A549 (cell line): Measurements from ENCODE around the gene PNMA6F. TPM values are rescaled to one million over a fixed set of nuclear protein-coding genes. Genes with fewer than 3 reads are reported as not detected.

Source experiments
- ATAC-seq, 2 experiments: fragments of 200-7000 bp in 1 of 2; fragments of >200 bp in 1 of 2; cut with Nextera tagmentation in 1 of 2; cut with Tn5 transposase in 1 of 2; 3 replicates each; pipeline versions ENCODE4 v1.8.0 to v1.9.1; 2018 to 2020; ENCODE audit warnings: mild to moderate bottlenecking in 1 of 2, moderate library complexity in 1 of 2
- CTCF ChIA-PET: fragments of 300-600 bp; sonication (Branson Sonifier 250); formaldehyde crosslinking; extraction: SDS; loops from one replicate; lab custom pipeline; 2021; ENCODE audit warnings: antibody characterized with exemption, inconsistent platforms; lab: Yijun Ruan, JAX
- POLR2A ChIA-PET: fragments of 350-600 bp; formaldehyde crosslinking; extraction: SDS; loops from one replicate; lab custom pipeline; 2021; ENCODE audit warnings: antibody characterized with exemption, inconsistent platforms; lab: Yijun Ruan, JAX
- DNase-seq, 2 experiments: peaks; one replicate each; pipeline versions ENCODE4 v3.0.0 to v3.0.0-alpha.2; 2011 to 2016; ENCODE audit warnings: low read depth in 1 of 2, low spot score in 1 of 2
- FAIRE-seq: peaks from 2 replicates; lab custom pipeline; 2011; peaks lifted over from hg19 to GRCh38; lab: Jason Lieb, UNC
- H3K27ac ChIP-seq, 2 experiments: fragments of >200 bp; sonication (Bioruptor Twin); formaldehyde crosslinking; 3 replicates each; pipeline ENCODE4 v1.5.1; 2016 to 2017
- H3K4me1 ChIP-seq: fragments of >200 bp; sonication (Bioruptor Twin); formaldehyde crosslinking; 3 replicates; pipeline ENCODE4 v1.6.1; 2016
- H3K4me2 ChIP-seq: fragments of >200 bp; sonication (Bioruptor Twin); formaldehyde crosslinking; 3 replicates; pipeline ENCODE4 v1.6.1; 2016
- H3K4me3 ChIP-seq: fragments of >200 bp; sonication (Bioruptor Twin); formaldehyde crosslinking; 3 replicates; pipeline ENCODE4 v1.5.1; 2016
- H3K9me3 ChIP-seq: fragments of >200 bp; sonication (Bioruptor Twin); formaldehyde crosslinking; 3 replicates; pipeline ENCODE4 v1.6.1; 2016
- BHLHE40 ChIP-seq: IDR thresholded peaks from 2 replicates; pipeline ENCODE4 v1.6.1; 2012; ENCODE audit warnings: low read depth, low read length, inconsistent platforms
- CEBPB ChIP-seq, 2 experiments: fragments of >200 bp in 1 of 2; sonication (Bioruptor Twin) in 1 of 2; formaldehyde crosslinking in 1 of 2; IDR thresholded peaks; 2 replicates each; pipeline ENCODE4 v1.6.1; 2012 to 2016
- CHD4 ChIP-seq: fragments of 200-600 bp; sonication (generic); IDR thresholded peaks from 2 replicates; pipeline ENCODE4 v1.6.1; 2016; ENCODE audit warnings: antibody characterized with exemption, mild to moderate bottlenecking, borderline replicate concordance
- ESRRA ChIP-seq: fragments of 150-350 bp; IDR thresholded peaks from 2 replicates; pipeline ENCODE4 v1.6.1; 2014; ENCODE audit warnings: mild to moderate bottlenecking, low read length, borderline replicate concordance
- HDAC2 ChIP-seq: fragments of 200-600 bp; sonication (generic); IDR thresholded peaks from 2 replicates; pipeline ENCODE4 v1.6.1; 2016
- HOXB13 ChIP-seq: fragments of 250-450 bp; sonication (Bioruptor Pico); IDR thresholded peaks from 2 replicates; pipeline ENCODE4 v1.5.0; 2020; ENCODE audit warnings: low read depth, mild to moderate bottlenecking, moderate library complexity
- HOXB5 ChIP-seq: fragments of 250-450 bp; sonication (Bioruptor Pico); IDR thresholded peaks from 2 replicates; pipeline ENCODE4 v1.5.0; 2020; ENCODE audit warnings: mild to moderate bottlenecking, moderate library complexity
- JUN ChIP-seq, 2 experiments: fragments of >200 bp; sonication (Bioruptor Twin); formaldehyde crosslinking; IDR thresholded peaks; 2 replicates in 1 of 2; 3 replicates in 1 of 2; pipeline ENCODE4 v1.6.1; 2016 to 2017
- JUNB ChIP-seq: fragments of >200 bp; sonication (Bioruptor Twin); formaldehyde crosslinking; IDR thresholded peaks from 2 replicates; pipeline ENCODE4 v1.6.1; 2016
- KDM1A ChIP-seq: fragments of 200-600 bp; sonication (generic); IDR thresholded peaks from 2 replicates; pipeline ENCODE4 v1.6.1; 2016; ENCODE audit warnings: low read depth, mild to moderate bottlenecking
- KDM5A ChIP-seq: fragments of 200-600 bp; sonication (generic); IDR thresholded peaks from 2 replicates; pipeline ENCODE4 v1.6.1; 2016; ENCODE audit warnings: antibody characterized with exemption, mild to moderate bottlenecking
- MAFK ChIP-seq: fragments of 450-650 bp; IDR thresholded peaks from 2 replicates; pipeline ENCODE4 v1.6.1; 2014; ENCODE audit not compliant: partially characterized antibody
- MYC ChIP-seq: IDR thresholded peaks from 2 replicates; pipeline ENCODE4 v1.6.1; 2012; ENCODE audit warnings: mild to moderate bottlenecking, inconsistent platforms, low read length, improper control_type of control experiment, borderline replicate concordance
- NR3C1 ChIP-seq: fragments of >200 bp; sonication (Bioruptor Twin); formaldehyde crosslinking; IDR thresholded peaks from 3 replicates; pipeline ENCODE4 v1.6.1; 2017
- PHF8 ChIP-seq: fragments of 200-600 bp; sonication (generic); IDR thresholded peaks from 2 replicates; pipeline ENCODE4 v1.6.1; 2016; ENCODE audit warnings: low read depth, mild to moderate bottlenecking, antibody characterized with exemption, moderate library complexity, borderline replicate concordance
- RAD21 ChIP-seq, 2 experiments: fragments of >200 bp in 1 of 2; sonication (Bioruptor Twin) in 1 of 2; formaldehyde crosslinking in 1 of 2; IDR thresholded peaks in 1 of 2; conservative IDR thresholded peaks in 1 of 2; 2 replicates in 1 of 2; 3 replicates in 1 of 2; pipeline ENCODE4 v1.6.1; 2012 to 2018; ENCODE audit warnings: inconsistent platforms in 1 of 2
- RFX5 ChIP-seq: fragments of 450-650 bp; IDR thresholded peaks from 2 replicates; pipeline ENCODE4 v1.7.1; 2014; ENCODE audit warnings: antibody characterized with exemption, mild to moderate bottlenecking, moderate library complexity
- SMC3 ChIP-seq: fragments of >200 bp; sonication (Bioruptor Twin); formaldehyde crosslinking; IDR thresholded peaks from 3 replicates; pipeline ENCODE4 v1.6.1; 2018; ENCODE audit warnings: inconsistent platforms
- TP53 ChIP-seq: fragments of 250-450 bp; sonication (Bioruptor Pico); IDR thresholded peaks from 2 replicates; pipeline ENCODE4 v1.5.0; 2021; ENCODE audit warnings: mild to moderate bottlenecking, moderate library complexity
- ZC3H11A ChIP-seq: fragments of 450-650 bp; IDR thresholded peaks from 2 replicates; pipeline ENCODE4 v1.6.1; 2014; ENCODE audit warnings: antibody characterized with exemption, mild to moderate bottlenecking
- ZFP36 ChIP-seq: fragments of 450-650 bp; IDR thresholded peaks from 2 replicates; pipeline ENCODE4 v1.6.1; 2014; ENCODE audit warnings: borderline replicate concordance; ENCODE audit not compliant: partially characterized antibody
- WGBS: methylation state at CpG from one replicate; pipeline ENCODE4 v1.1.6; 2017; ENCODE audit errors: missing lambda C conversion rate; 5-methylcytosine and 5-hydroxymethylcytosine counted together
- polyA plus RNA-seq, 4 experiments: library from polyadenylated mRNA; depleted of rRNA in 3 of 4; stranded (reverse); fragments of >200 nt; fragmentation: RNase III in 1 of 4; extraction: RNeasy Plus Mini Kit Qiagen cat#74134 plus additional on column Dnase treatment in 1 of 4; gene quantifications; 2 replicates in 3 of 4; 3 replicates in 1 of 4; pipeline ENCODE4 v1.2.3, GENCODE V29; 2011 to 2017
- TF ChIP-seq, protein P1 (sequence below): fragments of 200-600 bp; sonication (generic); IDR thresholded peaks from 2 replicates; pipeline ENCODE4 v1.6.1; 2016; ENCODE audit warnings: antibody characterized with exemption, mild to moderate bottlenecking, moderate library complexity
- TF ChIP-seq, protein P2 (sequence below): IDR thresholded peaks from 2 replicates; pipeline ENCODE4 v1.6.1; 2012

PNMA6F gene
- polyA plus RNA-seq, 2 of the 4 experiments (the other 2 are of a cell fraction) = not detected

DNA sequence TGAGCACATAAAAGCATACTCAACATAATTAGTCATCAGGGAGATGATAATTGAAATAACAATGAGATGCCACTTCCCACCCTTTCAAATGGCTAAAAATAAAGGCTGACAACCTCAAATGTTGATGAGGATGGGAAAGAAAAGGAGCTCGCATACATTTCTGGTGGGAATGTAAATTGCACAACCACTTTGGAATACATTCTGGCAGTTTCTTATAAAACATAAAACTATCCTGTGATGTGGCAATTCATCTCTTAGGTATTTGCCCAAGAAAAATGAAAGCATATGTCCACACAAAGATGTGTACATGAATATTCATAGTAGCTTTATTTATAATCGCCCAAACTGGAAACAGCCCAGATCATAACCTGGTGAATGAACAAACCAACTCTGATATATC lies 11.7 kb upstream of the PNMA6F start:
- DNase-seq = no peak
- peak; percentile 61 for FAIRE-seq
- no peak for ATAC-seq
- POLR2A ChIA-PET = no interaction called here
- Histone ChIP-seq H3K4me1 (peaks cover 5% of the 10 kb centered on the region; the same call in 2 of the 3 replicates), H3K27ac (no peak overlapping the region), H3K4me3 (peak overlapping the region; percentile 91), H3K4me2 (peak overlapping the region; percentile 80), H3K9me3 (no peaks in the 10 kb centered on the region)
- CTCF ChIA-PET = interaction anchor here (1.4 kb wide), 1 partner anchor 8 kb away, joined by 3 read pairs; no protein-coding TSS in a partner anchor
- 48% methylated on average over 2 of the region's 2 CpGs for WGBS
- TF ChIP-seq JUNB (no peak), KDM1A (no peak), MAFK (no peak), RFX5 (no peak), CHD4 (no peak), HOXB13 (CRISPR knock-in tag) (no peak), ESRRA (no peak), BHLHE40 (no peak)
- TF ChIP-seq, protein P1, sequence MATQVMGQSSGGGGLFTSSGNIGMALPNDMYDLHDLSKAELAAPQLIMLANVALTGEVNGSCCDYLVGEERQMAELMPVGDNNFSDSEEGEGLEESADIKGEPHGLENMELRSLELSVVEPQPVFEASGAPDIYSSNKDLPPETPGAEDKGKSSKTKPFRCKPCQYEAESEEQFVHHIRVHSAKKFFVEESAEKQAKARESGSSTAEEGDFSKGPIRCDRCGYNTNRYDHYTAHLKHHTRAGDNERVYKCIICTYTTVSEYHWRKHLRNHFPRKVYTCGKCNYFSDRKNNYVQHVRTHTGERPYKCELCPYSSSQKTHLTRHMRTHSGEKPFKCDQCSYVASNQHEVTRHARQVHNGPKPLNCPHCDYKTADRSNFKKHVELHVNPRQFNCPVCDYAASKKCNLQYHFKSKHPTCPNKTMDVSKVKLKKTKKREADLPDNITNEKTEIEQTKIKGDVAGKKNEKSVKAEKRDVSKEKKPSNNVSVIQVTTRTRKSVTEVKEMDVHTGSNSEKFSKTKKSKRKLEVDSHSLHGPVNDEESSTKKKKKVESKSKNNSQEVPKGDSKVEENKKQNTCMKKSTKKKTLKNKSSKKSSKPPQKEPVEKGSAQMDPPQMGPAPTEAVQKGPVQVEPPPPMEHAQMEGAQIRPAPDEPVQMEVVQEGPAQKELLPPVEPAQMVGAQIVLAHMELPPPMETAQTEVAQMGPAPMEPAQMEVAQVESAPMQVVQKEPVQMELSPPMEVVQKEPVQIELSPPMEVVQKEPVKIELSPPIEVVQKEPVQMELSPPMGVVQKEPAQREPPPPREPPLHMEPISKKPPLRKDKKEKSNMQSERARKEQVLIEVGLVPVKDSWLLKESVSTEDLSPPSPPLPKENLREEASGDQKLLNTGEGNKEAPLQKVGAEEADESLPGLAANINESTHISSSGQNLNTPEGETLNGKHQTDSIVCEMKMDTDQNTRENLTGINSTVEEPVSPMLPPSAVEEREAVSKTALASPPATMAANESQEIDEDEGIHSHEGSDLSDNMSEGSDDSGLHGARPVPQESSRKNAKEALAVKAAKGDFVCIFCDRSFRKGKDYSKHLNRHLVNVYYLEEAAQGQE = no peak

DNA sequence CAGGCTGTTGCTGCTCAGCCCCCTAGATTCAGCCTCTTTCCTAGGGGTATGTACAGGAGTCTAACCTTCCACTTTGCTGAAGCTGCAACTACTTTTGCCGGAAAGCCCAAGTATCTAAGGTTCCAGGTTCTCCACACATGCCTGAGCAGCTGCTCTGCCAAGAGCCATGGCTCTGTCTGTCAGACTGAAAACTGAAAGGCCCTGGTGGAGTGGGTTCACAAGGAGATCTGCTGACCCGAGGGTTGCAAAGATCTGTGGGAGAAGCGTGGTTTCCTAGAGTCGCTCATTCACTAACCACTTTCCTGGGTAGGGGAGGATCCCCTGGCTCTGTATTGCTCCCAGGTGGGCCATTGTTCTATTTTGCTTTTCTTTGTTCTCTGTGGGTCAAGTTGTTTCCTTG lies 6.0 kb upstream of the PNMA6F start:
- WGBS = 25% methylated on average over 4 of the region's 4 CpGs
- H3K4me2 ChIP-seq = no peak overlapping the region
- TF ChIP-seq MYC (no peak), HDAC2 (no peak), KDM5A (no peak), RFX5 (no peak), SMC3 (no peak), CEBPB (IDR thresholded peaks at IDR 0.05) (no peak), NR3C1 (no peak), ZFP36 (no peak), ZC3H11A (no peak), JUNB (no peak), ESRRA (no peak), TP53 (CRISPR knock-in tag) (no peak), JUN (IDR thresholded peaks at IDR 0.05) (no peak), HOXB5 (CRISPR knock-in tag) (no peak), PHF8 (no peak), RAD21 (conservative IDR thresholded peaks at IDR 0.05 in 1 of 2, IDR thresholded peaks at IDR 0.05 in 1 of 2) (no peak)
- TF ChIP-seq, protein P2, sequence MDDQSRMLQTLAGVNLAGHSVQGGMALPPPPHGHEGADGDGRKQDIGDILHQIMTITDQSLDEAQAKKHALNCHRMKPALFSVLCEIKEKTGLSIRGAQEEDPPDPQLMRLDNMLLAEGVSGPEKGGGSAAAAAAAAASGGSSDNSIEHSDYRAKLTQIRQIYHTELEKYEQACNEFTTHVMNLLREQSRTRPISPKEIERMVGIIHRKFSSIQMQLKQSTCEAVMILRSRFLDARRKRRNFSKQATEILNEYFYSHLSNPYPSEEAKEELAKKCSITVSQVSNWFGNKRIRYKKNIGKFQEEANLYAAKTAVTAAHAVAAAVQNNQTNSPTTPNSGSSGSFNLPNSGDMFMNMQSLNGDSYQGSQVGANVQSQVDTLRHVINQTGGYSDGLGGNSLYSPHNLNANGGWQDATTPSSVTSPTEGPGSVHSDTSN = no peak
- FAIRE-seq (no peak), DNase-seq (no peak), ATAC-seq (no peak)
- CTCF ChIA-PET = no interaction called here
- H3K4me3 ChIP-seq = no peak overlapping the region
- H3K27ac ChIP-seq = no peak overlapping the region
- no peaks in the 10 kb centered on the region for H3K9me3 ChIP-seq
- POLR2A ChIA-PET = no interaction called here
- no peaks in the 10 kb centered on the region for H3K4me1 ChIP-seq
